Measurements from ENCODE around the gene SDK1.

The SDK1 gene

DNA sequence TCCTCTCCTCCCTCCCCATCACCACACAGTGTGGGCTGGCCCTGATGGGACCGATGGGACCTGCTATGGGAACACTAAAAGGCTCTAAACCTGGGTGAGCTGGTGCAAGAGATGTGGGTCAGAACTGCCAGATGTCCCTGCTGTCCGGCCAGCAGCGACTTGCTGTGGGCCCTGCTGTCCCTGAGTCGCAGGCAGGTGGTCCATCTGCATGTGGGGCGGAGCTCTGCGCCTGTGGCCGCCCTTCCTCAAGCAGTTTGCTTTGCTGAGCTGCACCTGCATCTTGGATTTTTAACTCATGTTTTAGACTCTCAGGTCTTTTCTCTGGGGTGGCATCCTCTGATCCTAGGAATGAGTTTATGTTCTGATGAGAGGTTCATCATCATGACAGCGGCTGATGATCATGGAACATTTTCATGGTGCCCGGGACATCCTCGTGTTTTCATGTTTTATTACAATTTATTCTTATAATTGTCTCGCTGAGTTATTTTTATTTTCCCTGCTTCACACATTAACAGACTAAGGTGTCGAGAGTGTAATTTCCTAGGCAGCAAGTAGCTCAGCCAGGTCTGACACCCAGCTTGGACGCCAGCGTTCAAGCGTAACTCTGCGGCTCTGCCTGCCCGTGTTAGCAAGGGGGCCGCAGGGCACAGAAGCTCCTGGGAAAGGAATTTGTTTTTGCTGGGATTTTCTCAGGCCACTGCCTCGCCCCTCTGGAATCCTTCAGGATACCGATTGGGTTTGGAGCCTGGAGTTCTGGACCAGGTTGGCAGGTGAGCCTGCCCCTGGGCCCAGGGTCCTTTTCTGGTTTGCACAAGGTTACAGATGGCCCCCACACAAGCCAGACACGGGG is 765.8 kb downstream of the SDK1 start:
- no peak for DNase-seq

DNA sequence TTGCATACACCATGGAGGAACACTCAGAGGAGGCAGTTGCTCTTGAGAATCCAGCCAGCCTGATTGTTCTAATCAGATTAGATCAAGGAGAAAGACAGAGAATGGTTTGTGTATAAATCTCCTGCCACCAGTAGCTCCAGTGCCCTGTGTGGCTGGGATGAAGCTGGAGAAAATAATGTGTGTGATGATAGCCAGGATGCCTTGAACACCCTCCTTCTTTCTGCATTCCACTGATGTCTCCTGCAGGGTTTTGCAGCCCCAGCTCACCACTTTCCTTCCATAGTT is 766.4 kb downstream of the SDK1 start:
- no peak for DNase-seq

DNA sequence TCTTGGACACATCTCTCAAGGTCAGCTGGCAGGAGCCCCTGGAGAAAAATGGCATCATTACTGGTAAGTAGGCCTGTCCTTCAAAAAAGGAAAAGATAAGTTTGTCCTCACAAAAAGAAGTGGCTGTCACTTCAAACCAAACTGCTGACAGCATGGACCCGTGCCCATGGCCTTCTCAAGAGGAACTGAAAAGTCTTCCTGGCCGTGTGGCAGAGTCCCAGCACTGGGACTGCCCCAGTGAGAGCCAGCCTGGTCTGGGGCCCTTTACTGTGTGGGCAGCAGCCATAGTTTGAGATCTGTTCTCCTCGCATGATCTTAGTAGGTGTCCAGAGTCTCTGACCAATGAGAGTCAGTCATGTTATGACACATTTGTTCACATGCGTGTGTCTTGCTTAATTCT is 766.8 kb downstream of the SDK1 start:
- no peak for DNase-seq

DNA sequence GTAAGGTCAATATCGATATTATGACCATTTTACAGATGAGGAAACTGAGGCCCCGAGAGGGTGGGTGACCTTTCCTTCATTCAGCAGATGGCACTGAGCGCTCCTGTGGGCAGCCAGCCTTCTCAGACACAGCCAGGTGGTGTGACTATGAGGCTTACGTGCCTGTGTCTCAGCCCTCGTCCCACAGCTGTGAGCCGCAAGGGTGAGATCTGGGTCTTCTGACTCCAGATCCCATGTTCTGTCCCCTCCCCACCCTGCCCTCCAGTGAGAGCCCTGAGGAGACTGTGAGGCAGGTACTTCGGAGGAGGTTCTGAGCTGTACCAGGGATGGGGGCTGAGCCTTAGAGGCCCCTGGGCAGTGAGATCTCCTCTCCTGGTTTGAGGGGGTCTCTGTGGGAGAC is 767.2 kb downstream of the SDK1 start:
- no peak for DNase-seq

DNA sequence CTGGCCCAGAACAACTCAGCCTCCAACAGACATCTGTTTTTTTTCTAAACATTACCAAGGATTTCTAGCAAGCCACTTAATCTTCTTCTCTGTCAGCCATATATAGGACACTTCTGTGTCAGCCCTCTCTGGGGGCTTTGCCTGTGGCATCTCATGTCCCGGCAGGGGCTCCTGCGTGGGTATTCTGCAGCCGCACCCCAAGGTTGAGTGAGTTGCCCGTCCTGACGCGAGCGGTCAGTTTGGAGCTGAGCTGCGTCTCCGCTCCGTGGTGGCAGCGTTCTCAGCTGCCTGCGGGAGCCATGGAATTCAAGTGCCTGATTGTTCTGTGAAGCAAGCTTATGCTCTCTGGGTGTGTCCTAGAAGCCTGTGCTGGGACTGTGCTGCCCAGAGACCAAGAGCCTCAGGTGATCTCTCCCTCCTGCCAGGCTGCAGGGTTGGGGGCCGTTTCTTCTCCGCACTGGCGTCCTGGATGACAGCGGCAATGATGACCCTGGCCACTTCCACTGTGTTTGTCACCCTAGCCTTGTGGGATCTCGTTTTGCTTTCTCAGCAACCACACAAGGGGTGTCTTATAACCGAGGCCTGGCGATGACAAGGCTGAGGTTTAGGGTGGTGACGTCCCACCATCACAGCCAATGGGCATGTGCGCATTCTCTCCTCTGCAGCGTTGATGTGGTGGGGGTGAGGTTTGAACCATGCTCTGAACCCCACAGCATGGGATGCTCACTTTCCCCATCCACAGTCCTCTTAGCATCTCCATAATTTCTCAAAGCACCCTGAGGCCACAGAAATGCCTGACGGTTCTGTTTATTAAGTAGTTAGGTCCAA is 768.4 kb downstream of the SDK1 start:
- no peak for DNase-seq

DNA sequence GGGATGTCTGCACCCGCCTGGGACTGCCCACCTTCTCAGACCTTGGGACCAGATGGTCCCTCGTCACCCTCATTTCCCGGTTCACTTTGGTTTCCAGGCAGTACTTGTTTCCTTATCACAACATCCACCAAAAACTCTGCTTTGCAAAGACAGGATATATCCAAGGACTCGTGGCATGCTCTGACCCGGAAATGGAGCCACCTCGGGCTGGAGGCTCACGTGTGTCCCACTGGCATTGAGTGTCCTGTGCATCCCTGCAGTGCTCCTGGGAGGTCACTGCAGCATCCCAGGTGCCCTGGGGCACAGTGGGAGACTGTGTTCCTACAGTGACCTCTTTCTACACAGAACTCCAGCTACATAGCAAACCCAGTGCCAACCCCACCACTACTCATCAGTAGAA is 769.2 kb downstream of the SDK1 start:
- DNase-seq = no peak

DNA sequence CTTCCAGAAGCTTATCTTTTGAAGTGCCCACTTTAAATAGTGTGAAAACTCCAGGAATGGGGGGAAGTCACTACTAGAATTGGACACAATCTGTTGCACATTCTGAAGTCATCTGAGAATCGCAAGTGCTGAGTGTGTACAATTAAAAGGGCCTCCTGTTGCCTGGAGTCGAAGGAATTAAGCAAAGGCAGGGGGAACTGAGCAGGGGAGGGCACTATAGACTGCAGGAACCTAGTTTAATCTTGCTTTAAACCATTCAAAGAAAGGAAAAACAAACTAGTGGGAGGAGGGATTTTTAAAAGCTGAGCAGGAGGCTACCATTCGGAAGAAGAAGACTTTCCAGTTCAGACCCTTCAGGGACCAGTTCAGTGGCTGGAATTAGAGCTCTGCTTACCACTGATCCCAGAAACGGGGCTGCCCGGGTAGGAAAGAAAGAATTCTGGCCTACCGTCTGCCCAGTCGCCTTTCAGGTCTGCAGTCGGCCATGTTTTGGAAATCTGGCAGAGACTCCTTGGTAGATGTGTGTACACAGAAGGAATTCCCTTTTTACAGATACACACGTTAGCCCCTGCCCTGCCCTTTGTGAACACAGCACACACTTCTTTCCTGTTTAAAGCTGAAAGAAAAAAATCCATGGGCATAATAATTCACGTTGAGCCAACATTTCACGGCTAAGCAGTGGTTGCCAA is 770.5 kb downstream of the SDK1 start:
- no peak for DNase-seq

DNA sequence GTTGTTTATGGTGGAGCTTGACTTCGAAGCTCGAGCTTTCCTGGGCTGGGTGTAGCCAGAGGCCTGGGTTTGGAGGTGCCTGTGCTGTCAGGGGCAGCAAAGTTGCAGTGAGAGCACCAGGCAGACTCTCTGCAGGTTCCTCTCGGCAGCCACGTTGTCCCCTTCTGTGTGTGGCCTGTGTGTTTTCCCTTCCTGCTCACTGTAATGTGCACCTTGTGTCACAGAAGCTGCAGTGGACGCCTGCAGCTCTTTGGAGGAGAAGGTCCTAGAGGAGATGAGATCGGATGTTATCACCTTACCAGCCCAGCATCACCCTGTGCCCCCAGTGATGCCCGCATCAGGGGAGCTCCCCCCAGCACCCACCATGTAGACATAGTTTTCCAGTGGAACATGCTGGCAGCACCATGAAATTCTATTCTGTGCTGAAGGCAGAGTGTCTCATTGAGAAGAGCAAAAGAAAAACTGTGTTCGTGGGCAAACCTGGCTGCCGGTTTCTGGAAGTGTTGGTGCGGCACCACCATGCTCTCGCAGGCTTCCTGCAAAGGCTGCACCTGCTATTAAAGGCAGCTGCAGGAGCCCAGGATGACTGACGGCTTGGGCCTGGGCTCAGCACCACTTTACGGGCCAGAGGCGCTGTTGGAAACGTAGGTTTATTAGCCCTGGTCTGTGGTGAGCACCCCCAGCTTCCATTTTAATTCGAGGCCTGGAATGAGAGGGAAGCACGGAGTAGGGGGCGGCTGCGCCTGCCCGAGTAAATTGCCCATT is 771.3 kb downstream of the SDK1 start:
- DNase-seq = no peak

DNA sequence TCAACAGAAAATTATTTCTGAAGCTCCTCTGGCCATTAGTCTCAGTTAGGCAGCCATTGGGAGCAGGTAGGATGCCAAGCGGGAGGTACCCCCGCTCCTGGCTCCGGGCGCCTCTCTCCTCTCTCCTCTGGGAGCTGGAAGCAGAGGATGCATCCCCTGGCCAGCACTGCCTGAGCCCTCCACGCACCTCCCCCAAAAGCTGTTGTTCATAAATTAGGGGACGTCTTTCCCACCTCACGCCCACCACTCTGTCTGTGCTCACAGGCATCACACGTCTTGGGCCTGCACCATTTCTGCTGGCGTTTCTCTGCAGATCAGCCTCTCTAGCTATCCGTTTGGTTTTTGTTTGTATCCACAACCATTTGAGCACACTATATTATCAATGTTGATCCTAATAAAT is 772.0 kb downstream of the SDK1 start:
- no peak for DNase-seq

DNA sequence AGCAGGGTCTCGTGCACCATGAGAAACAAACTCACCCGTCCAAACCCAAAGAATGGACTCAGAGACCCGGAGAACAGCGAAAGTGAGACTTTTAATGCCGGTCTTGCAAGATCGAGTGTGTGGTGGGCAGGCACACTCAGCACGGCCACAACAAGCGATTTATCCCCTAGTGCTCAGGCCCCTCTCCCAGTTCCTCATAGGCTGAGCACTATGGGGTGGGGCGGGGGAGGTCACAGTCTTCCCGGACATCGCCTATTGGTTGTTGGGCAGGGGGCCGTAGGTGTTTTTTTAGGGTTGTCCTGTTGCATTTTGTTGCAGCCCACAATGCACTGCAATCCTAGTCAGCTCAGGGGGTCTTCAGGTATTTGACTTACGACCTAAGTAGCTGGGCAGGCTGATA is 772.7 kb downstream of the SDK1 start:
- no peak for DNase-seq

DNA sequence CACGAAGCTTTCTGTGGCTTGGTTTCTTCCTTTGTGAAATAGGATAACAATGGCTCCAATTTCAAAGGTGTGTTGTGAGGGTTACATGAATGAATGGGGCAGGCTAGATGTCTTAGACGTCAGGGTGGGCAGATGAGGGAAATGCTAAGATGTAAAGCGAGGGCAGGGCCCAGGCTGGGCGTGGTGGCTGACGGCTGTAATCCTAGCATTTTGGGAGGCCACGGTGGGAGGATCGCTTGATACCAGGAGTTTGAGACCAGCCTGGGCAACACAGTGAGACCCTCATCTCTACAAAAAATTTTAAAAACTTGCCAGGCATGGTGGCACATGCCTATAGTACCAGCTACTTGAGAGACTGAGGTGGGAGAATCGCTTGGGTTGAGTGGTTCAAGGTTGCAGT is 773.4 kb downstream of the SDK1 start:
- no peak for DNase-seq

DNA sequence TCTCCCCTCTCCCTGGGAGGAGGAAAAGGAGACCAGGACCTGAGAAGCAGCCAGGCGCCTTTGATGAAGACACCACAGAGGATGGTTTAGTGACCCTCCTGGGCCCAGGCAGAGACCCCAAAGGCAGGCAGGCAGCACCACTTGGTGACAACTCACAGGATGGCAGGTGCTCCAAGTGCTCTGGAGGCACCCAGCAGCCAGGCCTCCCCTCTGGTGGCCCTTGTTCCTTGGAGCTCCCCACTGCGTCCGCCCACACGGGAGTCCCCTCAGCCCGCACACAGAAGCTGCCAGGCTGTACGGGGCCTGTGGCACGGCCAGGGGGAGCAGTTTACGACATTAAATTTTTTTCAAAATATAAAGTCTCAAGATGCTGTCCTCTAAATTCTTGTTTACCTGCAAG is 773.9 kb downstream of the SDK1 start:
- no peak for DNase-seq

DNA sequence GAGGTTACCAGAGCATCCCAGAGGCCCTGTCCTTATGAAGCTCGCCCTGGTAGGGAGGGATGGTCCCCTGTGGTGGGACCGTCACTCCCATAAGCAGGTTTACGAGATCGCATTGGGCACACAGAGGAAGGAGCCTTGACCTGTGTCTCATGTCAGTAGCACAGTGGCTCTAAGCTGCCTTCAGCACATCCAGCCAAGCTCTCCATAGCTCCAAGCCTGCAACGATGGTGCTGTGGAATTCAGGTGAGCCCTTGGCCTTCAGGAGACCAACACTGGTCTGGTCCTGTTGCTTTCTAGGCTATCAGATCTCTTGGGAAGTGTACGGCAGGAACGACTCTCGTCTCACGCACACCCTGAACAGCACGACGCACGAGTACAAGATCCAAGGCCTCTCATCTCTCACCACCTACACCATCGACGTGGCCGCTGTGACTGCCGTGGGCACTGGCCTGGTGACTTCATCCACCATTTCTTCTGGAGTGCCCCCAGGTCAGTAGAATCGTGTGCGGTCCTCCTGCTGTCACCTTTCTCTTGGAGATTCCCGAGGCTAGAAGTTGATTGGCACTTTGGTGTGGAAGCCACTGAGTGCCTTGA is 775.7 kb downstream of the SDK1 start:
- DNase-seq = no peak

DNA sequence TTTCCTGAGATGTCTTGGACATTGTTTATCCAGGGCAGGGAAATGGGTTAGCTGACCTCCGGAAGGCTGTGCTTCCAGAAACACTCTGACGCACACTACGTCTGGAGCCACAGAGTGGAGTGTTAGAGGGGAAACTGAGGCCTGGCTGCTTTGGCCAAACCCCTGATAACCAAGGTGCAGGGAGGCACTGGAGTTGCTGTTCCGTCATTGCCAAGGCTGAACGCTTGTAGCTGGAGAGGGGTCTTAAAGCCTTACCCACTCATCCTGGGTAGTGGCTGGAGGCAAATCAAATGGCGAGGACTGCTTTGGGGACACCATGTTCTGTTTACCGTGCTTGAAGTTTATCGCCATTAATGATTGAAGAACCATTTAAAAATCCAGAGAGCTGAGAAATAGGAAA is 776.9 kb downstream of the SDK1 start:
- no peak for DNase-seq

DNA sequence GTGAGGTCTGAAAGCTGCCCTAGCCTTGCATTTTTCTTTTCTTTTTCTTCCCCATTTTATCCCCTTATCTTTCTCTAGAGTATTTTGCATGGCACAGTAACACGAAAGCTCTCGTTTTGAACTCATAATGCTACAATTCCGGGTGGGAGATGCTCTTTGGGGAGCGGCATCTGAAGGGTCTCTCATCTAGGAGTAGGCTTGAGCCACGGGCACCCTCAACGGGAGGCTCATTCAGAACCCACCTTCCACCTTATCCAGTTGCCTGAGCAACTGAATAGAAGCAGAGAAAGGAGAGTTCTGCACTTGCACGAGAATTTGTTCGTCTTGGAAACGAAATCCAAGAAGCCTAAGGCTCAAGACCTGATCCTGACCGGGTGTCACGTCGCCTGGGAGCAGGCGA is 777.5 kb downstream of the SDK1 start:
- no peak for DNase-seq

DNA sequence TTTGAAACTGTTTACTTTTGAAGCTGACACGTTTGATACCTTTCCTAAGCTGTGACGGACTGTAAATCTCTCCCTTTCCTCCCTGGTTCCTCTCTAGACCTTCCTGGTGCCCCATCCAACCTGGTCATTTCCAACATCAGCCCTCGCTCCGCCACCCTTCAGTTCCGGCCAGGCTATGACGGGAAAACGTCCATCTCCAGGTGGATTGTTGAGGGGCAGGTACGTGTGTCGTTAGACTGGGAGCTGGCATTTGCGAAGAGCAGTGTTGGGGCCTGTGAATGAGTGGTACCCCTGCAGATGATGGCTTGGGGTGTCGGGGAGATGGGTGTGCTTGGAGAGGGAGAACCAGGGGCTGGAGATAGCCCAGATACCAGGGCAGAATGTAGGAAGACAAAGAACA is 778.3 kb downstream of the SDK1 start:
- no peak for DNase-seq

DNA sequence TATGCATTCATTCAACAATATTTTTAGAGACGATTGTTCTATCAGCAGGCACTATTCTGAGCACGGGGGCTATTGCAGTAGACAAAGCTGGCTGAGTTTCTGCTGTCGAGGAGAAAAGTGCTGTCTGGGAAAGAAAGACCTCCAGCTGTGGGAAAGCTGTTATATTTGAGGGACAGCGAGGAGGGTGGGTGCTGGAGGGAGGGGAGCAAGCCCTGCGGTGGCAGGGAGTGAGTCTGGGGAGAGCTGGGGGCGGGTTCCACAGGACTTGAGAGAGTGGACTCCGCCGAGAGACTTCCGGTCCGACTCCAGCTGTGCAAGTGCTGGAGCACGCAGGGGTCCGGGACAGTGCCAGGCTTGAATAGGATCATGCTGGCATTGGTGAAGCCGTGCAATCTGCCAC is 778.9 kb downstream of the SDK1 start:
- no peak for DNase-seq

DNA sequence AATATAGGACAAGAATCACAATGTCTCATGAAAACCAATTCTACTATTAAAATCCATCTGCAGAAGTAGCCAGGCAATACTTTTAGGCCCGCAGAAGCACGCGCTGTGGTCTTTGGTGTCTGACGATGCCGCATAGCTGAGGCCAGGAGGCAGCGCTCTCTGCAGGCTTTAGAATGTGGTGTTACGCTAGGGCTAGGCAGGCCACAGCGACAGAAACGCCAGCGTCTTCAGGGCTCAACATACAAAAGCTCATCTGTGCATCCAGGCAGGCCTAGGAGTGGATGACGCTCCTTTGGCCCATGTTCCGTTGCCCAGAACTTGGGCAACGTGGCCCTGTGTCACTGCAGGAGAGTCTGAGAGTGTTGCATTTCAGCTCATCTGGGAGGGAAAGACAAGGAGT is 779.9 kb downstream of the SDK1 start:
- DNase-seq = no peak

DNA sequence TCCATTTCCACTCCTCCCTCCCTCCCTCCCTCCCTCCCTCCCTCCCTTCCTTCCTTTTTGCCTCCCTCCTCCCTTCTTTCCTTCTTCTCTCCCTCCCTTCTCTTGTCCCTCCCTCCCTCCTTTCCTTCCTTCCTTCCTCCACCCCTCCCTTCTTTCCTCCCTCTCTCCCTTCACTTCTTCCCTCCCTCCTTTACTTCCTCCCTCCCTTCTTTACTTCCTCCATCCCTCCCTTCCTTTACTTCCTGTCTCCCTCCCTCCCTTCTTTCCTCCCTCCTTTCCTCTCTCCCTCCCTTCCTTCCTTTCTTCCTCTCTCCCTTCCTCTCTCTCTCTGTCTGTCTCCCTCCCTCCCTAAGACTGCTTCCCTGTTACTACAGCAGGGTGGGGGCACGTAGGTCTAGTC is 782.5 kb downstream of the SDK1 start:
- no peak for DNase-seq

DNA sequence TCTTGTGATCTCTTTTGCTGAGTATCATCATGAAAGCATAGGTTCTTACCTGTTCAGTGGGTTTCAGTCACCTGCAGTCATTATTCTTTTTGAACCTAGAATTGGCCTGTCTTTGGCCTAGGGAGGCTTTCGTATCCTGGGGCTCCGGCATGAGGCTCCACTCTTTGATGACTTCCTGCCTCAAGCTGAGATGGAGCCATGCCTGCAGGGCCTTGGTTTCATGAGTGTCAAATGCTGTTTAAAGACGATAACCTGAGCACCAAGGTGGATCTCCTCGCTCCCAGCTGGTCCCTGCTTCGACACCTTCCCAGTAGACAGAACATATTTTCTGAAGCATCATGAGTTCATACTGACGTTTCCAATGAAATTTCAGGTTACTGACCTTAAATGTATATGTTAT is 783.2 kb downstream of the SDK1 start:
- DNase-seq = no peak

DNA sequence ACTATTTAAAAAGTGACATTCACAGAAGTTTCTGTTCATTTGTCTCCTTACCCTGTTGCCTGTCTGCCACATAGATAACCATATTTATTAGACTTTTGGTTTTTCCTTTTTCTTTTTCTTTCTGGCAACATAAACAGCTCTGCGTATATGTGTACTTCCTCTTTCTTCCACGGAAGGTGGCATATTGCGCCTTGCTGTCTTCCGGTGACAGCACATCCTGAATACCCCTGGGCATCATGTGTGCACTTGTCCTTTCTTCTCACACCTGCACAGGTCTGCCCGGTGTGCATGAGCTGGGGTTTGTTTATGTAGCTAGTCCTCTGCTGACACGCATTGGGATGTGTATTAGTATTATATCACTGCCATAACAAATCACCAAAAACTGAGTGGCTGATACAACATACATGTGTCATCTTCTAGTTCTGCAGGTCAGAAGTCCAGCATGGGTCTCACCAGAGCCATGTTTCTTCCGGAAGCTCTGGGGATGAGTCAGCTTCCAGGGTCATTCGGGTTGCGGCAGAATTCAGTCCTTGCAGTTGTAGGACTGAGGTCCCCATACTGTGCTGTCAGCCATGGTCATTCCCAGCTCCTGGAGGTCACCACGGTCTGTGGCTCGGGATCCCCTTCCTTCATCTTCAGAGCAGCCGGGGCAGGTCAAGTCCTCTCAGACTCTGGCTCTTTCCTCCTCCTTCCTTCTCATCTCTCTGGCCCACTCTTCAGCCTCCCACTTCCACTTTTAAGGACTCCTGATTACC is 785.1 kb downstream of the SDK1 start:
- DNase-seq = no peak

DNA sequence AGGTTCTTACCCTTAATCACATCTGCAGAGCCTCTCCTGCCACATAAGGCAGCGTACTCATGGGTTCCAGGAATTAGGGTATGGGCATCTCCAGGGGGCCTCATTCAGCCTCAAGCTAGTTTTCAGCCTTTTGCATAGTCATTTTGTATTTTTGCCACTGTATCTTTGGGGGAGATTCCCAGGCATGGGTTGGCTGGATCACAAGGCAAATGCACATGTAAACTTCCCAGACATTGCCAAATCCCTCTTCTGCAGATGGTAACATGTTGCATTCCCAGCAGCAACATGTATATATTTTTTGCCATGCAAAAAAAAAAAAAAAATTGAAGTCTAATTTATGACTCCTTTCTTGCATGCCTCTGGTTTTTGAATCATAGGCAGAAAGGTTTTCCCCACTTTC is 785.7 kb downstream of the SDK1 start:
- DNase-seq = no peak

Measured in NCI-H2107 (cell line).